GM23338 (cell line): ENCODE data around the gene ZNRD2. TPM values are rescaled to one million over a fixed set of nuclear protein-coding genes. Genes with fewer than 3 reads are reported as not detected.

Source experiments
- ATAC-seq: fragments of 200-7000 bp; cut with Tn5 transposase; 3 replicates; pipeline ENCODE4 v1.9.1; 2020
- DNase-seq: peaks from one replicate; pipeline ENCODE4 v3.0.0-alpha.2; 2015; ENCODE audit warnings: low spot score
- H2AFZ ChIP-seq: fragments of 200-600 bp; sonication (generic); 2 replicates; pipeline ENCODE4 v1.8.0; 2016; ENCODE audit warnings: antibody characterized with exemption, mild to moderate bottlenecking, moderate library complexity
- H3F3A ChIP-seq: fragments of 200-600 bp; sonication (generic); replicated peaks from 2 replicates; pipeline ENCODE4 v1.8.0; 2017; ENCODE audit warnings: antibody characterized with exemption, mixed run types, low read depth
- H3K27ac ChIP-seq: fragments of 200-600 bp; sonication (generic); 2 replicates; pipeline ENCODE4 v1.6.1; 2016; ENCODE audit warnings: low read depth
- H3K27me3 ChIP-seq: fragments of 200-600 bp; sonication (generic); 2 replicates; pipeline ENCODE4 v1.8.0; 2016; ENCODE audit warnings: mild to moderate bottlenecking, mixed run types, moderate library complexity; ENCODE audit not compliant: insufficient read depth
- H3K36me3 ChIP-seq: fragments of 200-600 bp; sonication (generic); 2 replicates; pipeline ENCODE4 v1.8.0; 2016; ENCODE audit warnings: mild to moderate bottlenecking; ENCODE audit not compliant: insufficient read depth
- H3K4me1 ChIP-seq: fragments of 200-600 bp; sonication (generic); 2 replicates; pipeline ENCODE4 v1.8.0; 2016; ENCODE audit warnings: mild to moderate bottlenecking, moderate library complexity; ENCODE audit not compliant: insufficient read depth
- H3K4me2 ChIP-seq: fragments of 200-600 bp; sonication (generic); 2 replicates; pipeline ENCODE4 v1.7.1; 2017; ENCODE audit warnings: mixed run types
- H3K4me3 ChIP-seq: fragments of 200-600 bp; sonication (generic); 2 replicates; pipeline ENCODE4 v1.6.1; 2016; ENCODE audit warnings: mixed run types
- H3K79me2 ChIP-seq: fragments of 200-600 bp; sonication (generic); replicated peaks from 2 replicates; pipeline ENCODE4 v1.8.0; 2017; ENCODE audit warnings: mild to moderate bottlenecking; ENCODE audit not compliant: insufficient read depth
- H3K9me2 ChIP-seq: fragments of 200-600 bp; sonication (generic); 2 replicates; pipeline ENCODE4 v1.8.0; 2017; ENCODE audit not compliant: insufficient read depth
- H4K20me1 ChIP-seq: fragments of 200-600 bp; sonication (generic); replicated peaks from 2 replicates; pipeline ENCODE4 v1.8.0; 2017; ENCODE audit warnings: mild to moderate bottlenecking; ENCODE audit not compliant: insufficient read depth
- H3K27ac Mint-ChIP-seq: 2 replicates; pipeline ENCODE4 v1.8.0; 2020; ENCODE audit warnings: inconsistent platforms, mild to moderate bottlenecking, moderate library complexity, mixed read lengths
- H3K27me3 Mint-ChIP-seq: 3 replicates; pipeline ENCODE4 v1.8.0; 2022; ENCODE audit warnings: low read depth, mild to moderate bottlenecking, moderate library complexity, mixed read lengths, inconsistent platforms; ENCODE audit not compliant: insufficient read depth, poor library complexity
- H3K36me3 Mint-ChIP-seq: 3 replicates; pipeline ENCODE4 v1.8.0; 2021; ENCODE audit warnings: low read depth, mild to moderate bottlenecking, inconsistent platforms, moderate library complexity, mixed read lengths
- H3K4me1 Mint-ChIP-seq: 3 replicates; pipeline ENCODE4 v1.8.0; 2020; ENCODE audit warnings: mild to moderate bottlenecking, inconsistent platforms, mixed read lengths
- H3K4me3 Mint-ChIP-seq: 3 replicates; pipeline ENCODE4 v1.8.0; 2021; ENCODE audit warnings: moderate library complexity, mild to moderate bottlenecking, inconsistent platforms, mixed read lengths
- H3K9me3 Mint-ChIP-seq: 3 replicates; pipeline ENCODE4 v1.8.0; 2020; ENCODE audit warnings: moderate library complexity, mild to moderate bottlenecking, inconsistent platforms, mixed read lengths
- CREB1 ChIP-seq: fragments of 250-450 bp; sonication (Bioruptor Pico); IDR thresholded peaks from 2 replicates; pipeline ENCODE4 v1.5.0; 2020; ENCODE audit warnings: low read depth, mild to moderate bottlenecking, moderate library complexity
- NANOG ChIP-seq: IDR thresholded peaks from 2 replicates; pipeline ENCODE4 v1.6.1; 2016; ENCODE audit warnings: antibody characterized with exemption, borderline replicate concordance
- POLR2AphosphoS5 ChIP-seq: IDR thresholded peaks from 2 replicates; pipeline ENCODE4 v1.6.1; 2016; ENCODE audit warnings: antibody characterized with exemption, low read depth
- STAT1 ChIP-seq: IDR thresholded peaks from one replicate; pipeline ENCODE4 v1.6.1; 2016; ENCODE audit warnings: antibody characterized with exemption; ENCODE audit not compliant: unreplicated experiment
- ZNF331 ChIP-seq: fragments of 250-450 bp; sonication (Bioruptor Pico); IDR thresholded peaks from 2 replicates; pipeline ENCODE4 v1.5.0; 2020; ENCODE audit warnings: low read depth, mild to moderate bottlenecking, moderate library complexity
- polyA plus RNA-seq: library from polyadenylated mRNA; unstranded; fragments of >200 nt; fragmentation: Nextera tagmentation; extraction: Ambion mirVana; gene quantifications from 2 replicates; pipeline ENCODE4 v1.2.1, GENCODE V29; 2016
- total RNA-seq: library from RNA; depleted of rRNA; stranded (reverse); fragments of >200 nt; shearing (Covaris generic); gene quantifications from 2 replicates; pipeline ENCODE4 v1.2.3, GENCODE V29; 2014
- TF ChIP-seq, protein P1 (sequence below), 2 experiments: fragments of 200-600 bp in 1 of 2; sonication (generic) in 1 of 2; conservative IDR thresholded peaks; 2 replicates each; pipeline versions ENCODE4 v1.5.1 to v1.6.1; 2016 to 2017; ENCODE audit warnings: antibody characterized with exemption in 2 of 2, low read depth in 2 of 2, mild to moderate bottlenecking in 2 of 2, moderate library complexity in 1 of 2
- TF ChIP-seq, protein P2 (sequence below): fragments of 250-450 bp; sonication (Bioruptor Pico); IDR thresholded peaks from 2 replicates; pipeline ENCODE4 v1.5.0; 2020; ENCODE audit warnings: mild to moderate bottlenecking, moderate library complexity
- TF ChIP-seq, protein P3 (sequence below): IDR thresholded peaks from one replicate; pipeline ENCODE4 v1.6.1; 2018; ENCODE audit warnings: antibody characterized with exemption; ENCODE audit not compliant: unreplicated experiment

The ZNRD2 gene
- total and polyA plus RNA-seq, 2 experiments from 2014 or later: 78.6 to 148 TPM

DNA sequence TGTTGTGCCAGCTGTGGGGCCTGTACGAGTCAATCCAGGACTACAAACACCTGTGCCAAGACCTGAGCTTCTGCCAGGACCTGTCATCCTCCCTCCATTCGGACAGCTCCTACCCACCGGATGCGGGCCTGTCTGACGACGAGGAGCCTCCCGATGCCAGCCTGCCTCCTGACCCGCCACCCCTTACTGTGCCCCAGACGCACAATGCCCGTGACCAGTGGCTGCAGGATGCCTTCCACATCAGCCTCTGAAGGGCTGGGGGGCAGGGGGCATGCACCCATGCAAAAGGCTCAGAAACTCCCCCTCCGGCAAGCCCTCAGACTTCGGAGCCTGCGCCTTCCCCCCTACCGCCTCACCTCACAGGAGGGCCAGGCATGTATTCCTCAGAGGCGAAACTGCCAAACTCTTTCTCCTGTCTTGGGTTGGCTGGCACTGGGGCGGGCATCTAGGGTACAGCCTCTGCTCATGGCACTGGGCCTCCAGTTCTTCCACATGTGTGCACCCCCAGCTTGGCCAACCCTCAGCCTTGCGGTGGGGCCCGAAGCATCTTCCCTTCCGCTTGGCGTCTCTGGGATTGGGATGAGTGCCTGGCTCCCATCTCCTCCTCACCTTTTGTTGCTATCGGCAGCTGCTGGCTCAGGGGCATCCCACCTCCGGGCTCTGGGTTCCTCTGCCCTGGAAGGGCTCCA lies 3.3 kb downstream of the ZNRD2 start (continued):
- TF ChIP-seq, protein P1, sequence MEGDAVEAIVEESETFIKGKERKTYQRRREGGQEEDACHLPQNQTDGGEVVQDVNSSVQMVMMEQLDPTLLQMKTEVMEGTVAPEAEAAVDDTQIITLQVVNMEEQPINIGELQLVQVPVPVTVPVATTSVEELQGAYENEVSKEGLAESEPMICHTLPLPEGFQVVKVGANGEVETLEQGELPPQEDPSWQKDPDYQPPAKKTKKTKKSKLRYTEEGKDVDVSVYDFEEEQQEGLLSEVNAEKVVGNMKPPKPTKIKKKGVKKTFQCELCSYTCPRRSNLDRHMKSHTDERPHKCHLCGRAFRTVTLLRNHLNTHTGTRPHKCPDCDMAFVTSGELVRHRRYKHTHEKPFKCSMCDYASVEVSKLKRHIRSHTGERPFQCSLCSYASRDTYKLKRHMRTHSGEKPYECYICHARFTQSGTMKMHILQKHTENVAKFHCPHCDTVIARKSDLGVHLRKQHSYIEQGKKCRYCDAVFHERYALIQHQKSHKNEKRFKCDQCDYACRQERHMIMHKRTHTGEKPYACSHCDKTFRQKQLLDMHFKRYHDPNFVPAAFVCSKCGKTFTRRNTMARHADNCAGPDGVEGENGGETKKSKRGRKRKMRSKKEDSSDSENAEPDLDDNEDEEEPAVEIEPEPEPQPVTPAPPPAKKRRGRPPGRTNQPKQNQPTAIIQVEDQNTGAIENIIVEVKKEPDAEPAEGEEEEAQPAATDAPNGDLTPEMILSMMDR (conservative IDR thresholded peaks at IDR 0.05; ENCODE audit: low read depth in 2 of 2): no peak
- TF ChIP-seq ZNF331: no peak
- TF ChIP-seq, protein P2, sequence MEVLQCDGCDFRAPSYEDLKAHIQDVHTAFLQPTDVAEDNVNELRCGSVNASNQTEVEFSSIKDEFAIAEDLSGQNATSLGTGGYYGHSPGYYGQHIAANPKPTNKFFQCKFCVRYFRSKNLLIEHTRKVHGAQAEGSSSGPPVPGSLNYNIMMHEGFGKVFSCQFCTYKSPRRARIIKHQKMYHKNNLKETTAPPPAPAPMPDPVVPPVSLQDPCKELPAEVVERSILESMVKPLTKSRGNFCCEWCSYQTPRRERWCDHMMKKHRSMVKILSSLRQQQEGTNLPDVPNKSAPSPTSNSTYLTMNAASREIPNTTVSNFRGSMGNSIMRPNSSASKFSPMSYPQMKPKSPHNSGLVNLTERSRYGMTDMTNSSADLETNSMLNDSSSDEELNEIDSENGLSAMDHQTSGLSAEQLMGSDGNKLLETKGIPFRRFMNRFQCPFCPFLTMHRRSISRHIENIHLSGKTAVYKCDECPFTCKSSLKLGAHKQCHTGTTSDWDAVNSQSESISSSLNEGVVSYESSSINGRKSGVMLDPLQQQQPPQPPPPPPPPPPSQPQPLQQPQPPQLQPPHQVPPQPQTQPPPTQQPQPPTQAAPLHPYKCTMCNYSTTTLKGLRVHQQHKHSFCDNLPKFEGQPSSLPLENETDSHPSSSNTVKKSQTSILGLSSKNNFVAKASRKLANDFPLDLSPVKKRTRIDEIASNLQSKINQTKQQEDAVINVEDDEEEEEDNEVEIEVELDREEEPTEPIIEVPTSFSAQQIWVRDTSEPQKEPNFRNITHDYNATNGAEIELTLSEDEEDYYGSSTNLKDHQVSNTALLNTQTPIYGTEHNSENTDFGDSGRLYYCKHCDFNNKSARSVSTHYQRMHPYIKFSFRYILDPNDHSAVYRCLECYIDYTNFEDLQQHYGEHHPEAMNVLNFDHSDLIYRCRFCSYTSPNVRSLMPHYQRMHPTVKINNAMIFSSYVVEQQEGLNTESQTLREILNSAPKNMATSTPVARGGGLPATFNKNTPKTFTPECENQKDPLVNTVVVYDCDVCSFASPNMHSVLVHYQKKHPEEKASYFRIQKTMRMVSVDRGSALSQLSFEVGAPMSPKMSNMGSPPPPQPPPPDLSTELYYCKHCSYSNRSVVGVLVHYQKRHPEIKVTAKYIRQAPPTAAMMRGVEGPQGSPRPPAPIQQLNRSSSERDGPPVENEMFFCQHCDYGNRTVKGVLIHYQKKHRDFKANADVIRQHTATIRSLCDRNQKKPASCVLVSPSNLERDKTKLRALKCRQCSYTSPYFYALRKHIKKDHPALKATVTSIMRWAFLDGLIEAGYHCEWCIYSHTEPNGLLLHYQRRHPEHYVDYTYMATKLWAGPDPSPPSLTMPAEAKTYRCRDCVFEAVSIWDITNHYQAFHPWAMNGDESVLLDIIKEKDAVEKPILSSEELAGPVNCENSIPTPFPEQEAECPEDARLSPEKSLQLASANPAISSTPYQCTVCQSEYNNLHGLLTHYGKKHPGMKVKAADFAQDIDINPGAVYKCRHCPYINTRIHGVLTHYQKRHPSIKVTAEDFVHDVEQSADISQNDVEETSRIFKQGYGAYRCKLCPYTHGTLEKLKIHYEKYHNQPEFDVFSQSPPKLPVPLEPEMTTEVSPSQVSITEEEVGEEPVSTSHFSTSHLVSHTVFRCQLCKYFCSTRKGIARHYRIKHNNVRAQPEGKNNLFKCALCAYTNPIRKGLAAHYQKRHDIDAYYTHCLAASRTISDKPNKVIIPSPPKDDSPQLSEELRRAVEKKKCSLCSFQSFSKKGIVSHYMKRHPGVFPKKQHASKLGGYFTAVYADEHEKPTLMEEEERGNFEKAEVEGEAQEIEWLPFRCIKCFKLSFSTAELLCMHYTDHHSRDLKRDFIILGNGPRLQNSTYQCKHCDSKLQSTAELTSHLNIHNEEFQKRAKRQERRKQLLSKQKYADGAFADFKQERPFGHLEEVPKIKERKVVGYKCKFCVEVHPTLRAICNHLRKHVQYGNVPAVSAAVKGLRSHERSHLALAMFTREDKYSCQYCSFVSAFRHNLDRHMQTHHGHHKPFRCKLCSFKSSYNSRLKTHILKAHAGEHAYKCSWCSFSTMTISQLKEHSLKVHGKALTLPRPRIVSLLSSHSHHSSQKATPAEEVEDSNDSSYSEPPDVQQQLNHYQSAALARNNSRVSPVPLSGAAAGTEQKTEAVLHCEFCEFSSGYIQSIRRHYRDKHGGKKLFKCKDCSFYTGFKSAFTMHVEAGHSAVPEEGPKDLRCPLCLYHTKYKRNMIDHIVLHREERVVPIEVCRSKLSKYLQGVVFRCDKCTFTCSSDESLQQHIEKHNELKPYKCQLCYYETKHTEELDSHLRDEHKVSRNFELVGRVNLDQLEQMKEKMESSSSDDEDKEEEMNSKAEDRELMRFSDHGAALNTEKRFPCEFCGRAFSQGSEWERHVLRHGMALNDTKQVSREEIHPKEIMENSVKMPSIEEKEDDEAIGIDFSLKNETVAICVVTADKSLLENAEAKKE (CRISPR knock-in tag): no peak

DNA sequence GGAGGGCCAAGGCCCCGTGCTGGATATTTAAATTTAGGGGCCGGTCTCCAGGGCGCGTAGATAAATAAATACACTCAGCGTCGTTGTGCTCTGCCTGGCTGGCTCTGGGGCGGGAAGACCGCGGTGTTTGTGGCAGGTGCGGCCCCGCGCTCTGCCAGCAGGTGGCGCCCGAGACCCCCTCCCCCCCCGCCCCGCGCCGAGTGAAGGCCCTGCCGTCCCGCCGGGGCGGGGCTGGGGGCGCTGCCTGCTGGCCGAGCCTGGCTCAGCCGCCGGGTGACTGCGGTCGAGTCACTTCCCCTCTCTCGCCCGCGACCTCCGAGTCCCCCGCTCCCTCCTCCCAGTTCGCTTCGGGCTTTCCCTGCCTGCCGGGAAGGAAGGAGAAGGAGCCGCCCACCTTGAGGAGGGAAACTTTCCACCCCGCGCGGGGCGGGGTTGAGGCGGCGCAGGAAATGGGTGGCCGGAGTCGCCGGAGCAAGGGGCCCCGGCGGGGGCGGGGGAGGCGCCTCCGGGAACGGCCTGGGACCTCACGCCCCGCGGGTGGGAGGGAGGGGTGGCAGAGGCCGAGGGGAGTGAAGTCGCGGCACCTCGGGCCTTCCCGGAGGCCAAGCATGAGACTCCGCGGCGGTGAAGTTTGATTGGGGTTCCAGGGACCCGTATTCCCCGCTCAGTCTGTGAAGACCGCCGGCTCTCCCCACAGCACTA lies 4.0 kb downstream of the ZNRD2 start:
- Histone ChIP-seq H3K36me3 (no peaks in the 10 kb centered on the region), H3K4me2 (peak overlapping the region; percentile 82), H2AFZ (no peak overlapping the region), H3K79me2 (peaks cover 8% of the 10 kb centered on the region), H3K27ac (no peak overlapping the region), H4K20me1 (peaks cover 10% of the 10 kb centered on the region), H3F3A (peaks cover 39% of the 10 kb centered on the region), H3K4me3 (peak overlapping the region; percentile 57), H3K9me2 (no peaks in the 10 kb centered on the region), H3K27me3 (peaks cover 43% of the 10 kb centered on the region), H3K4me1 (peaks cover 24% of the 10 kb centered on the region)
- ATAC-seq: peak; percentile 40
- Mint-ChIP-seq H3K27me3 (peaks cover 45% of the 10 kb centered on the region), H3K9me3 (no peaks in the 10 kb centered on the region), H3K4me3 (peak overlapping the region; percentile 77), H3K4me1 (peaks cover 47% of the 10 kb centered on the region), H3K36me3 (peaks cover 9% of the 10 kb centered on the region), H3K27ac (no peak overlapping the region)
- TF ChIP-seq, protein P1 (conservative IDR thresholded peaks at IDR 0.05; ENCODE audit: low read depth in 2 of 2): peak; percentile 51 to 79
- TF ChIP-seq, protein P3, sequence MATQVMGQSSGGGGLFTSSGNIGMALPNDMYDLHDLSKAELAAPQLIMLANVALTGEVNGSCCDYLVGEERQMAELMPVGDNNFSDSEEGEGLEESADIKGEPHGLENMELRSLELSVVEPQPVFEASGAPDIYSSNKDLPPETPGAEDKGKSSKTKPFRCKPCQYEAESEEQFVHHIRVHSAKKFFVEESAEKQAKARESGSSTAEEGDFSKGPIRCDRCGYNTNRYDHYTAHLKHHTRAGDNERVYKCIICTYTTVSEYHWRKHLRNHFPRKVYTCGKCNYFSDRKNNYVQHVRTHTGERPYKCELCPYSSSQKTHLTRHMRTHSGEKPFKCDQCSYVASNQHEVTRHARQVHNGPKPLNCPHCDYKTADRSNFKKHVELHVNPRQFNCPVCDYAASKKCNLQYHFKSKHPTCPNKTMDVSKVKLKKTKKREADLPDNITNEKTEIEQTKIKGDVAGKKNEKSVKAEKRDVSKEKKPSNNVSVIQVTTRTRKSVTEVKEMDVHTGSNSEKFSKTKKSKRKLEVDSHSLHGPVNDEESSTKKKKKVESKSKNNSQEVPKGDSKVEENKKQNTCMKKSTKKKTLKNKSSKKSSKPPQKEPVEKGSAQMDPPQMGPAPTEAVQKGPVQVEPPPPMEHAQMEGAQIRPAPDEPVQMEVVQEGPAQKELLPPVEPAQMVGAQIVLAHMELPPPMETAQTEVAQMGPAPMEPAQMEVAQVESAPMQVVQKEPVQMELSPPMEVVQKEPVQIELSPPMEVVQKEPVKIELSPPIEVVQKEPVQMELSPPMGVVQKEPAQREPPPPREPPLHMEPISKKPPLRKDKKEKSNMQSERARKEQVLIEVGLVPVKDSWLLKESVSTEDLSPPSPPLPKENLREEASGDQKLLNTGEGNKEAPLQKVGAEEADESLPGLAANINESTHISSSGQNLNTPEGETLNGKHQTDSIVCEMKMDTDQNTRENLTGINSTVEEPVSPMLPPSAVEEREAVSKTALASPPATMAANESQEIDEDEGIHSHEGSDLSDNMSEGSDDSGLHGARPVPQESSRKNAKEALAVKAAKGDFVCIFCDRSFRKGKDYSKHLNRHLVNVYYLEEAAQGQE: no peak
- peak; percentile 36; the same call in 1 of the 2 replicates for TF ChIP-seq CREB1 (CRISPR knock-in tag)
- TF ChIP-seq POLR2AphosphoS5: peak; percentile 26; the same call in 1 of the 2 replicates
- no peak for TF ChIP-seq NANOG
- TF ChIP-seq STAT1: no peak
- peak; percentile 92 for DNase-seq
